Subcutaneous preadipocyte (primary cell): ENCODE results near the gene SMTNL1. TPM values are rescaled to one million over a fixed set of nuclear protein-coding genes. Genes with fewer than 3 reads are reported as not detected.

Source experiments
- small RNA-seq: library from RNA; depleted of rRNA; stranded (forward); fragments of <200 nt; gene quantifications from one replicate; pipeline ENCODE3, GENCODE V24; 2012
- total RNA-seq: library from RNA; depleted of rRNA; stranded (reverse); fragments of >200 nt; gene quantifications from 2 replicates; pipeline ENCODE4 v1.2.3, GENCODE V29; 2012

Gene SMTNL1, protein sequence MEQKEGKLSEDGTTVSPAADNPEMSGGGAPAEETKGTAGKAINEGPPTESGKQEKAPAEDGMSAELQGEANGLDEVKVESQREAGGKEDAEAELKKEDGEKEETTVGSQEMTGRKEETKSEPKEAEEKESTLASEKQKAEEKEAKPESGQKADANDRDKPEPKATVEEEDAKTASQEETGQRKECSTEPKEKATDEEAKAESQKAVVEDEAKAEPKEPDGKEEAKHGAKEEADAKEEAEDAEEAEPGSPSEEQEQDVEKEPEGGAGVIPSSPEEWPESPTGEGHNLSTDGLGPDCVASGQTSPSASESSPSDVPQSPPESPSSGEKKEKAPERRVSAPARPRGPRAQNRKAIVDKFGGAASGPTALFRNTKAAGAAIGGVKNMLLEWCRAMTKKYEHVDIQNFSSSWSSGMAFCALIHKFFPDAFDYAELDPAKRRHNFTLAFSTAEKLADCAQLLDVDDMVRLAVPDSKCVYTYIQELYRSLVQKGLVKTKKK
- not detected in 2 replicates for total RNA-seq

DNA sequence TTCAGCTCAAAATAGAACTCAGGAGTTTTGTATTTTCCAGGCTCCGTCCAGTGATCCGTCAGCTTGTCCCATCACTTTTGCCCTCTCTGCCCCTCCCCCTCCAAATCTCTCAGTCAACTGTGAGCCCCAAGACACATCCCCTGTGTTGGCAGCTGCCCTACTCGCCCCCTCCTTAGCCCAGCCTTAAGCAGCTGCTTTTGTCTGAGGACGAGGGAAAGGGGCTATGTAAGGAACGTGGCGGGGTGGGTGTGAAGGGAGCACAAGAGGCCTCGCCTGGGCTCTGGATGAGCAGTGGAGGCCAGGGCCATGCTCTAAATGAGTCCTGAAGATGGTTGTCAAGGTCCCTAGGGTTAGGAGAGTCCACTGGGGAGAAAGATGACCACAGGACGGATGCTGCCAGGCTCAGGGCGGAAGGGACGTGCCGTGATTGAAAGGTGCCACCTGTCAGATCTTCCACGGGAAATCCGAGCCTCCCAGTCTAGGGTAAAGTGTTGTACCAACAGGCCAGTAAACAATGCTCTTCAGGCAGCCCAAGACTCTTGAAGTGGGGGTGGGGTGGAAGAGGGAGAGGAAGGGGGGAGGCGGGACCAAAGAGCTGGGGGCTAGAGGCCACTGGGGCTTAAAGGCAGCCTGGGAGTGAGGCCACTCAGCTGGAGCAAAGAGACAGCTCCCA lies at the start of gene SMTNL1:
Gene SMTNL1, plus strand, starts transcription at position 649 of the 673 bp plus-strand sequence. CDS start 5,048 bp downstream, outside the sequence.

DNA sequence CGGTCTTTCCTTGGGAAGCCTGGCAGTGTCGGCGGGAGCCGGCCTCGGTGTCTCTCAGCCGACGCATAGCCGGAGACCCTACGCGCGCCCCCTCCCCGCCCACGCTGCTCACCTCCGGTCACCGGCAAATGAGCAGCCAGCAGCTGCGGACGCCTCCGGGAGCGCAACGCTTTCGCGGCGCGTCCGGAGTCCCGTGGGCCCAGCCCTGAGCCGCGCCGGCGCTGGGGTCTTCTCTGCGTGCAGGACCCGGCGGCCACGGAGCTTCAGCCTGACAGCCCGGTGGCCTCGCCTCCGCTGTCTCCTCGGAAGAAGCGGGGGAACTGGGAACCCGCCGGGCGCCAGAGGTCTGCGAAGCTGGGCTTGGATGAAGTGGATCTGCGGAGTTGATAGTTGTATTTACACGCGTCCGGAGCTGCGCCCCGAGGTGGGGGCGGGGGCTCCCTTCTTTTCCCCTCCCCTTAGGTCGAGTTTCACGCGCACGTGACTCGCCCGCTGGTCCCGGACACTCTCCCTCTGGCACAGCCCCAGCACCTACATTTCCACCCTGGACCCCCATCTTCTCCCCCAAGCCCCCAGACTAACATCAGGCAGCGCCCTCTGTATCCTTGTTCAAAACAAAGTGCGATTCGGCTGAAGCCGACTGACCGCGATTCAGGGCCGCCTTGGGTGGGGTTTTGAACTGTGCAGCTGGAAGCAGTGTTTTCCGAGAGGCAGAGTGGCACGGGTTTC lies 21.9 kb upstream of the SMTNL1 start, which contains the start of gene SLC43A1:
Gene SLC43A1, minus strand, starts transcription at position 371 of the 729 bp plus-strand sequence. CDS start 1,591 bp downstream, outside the sequence.

DNA sequence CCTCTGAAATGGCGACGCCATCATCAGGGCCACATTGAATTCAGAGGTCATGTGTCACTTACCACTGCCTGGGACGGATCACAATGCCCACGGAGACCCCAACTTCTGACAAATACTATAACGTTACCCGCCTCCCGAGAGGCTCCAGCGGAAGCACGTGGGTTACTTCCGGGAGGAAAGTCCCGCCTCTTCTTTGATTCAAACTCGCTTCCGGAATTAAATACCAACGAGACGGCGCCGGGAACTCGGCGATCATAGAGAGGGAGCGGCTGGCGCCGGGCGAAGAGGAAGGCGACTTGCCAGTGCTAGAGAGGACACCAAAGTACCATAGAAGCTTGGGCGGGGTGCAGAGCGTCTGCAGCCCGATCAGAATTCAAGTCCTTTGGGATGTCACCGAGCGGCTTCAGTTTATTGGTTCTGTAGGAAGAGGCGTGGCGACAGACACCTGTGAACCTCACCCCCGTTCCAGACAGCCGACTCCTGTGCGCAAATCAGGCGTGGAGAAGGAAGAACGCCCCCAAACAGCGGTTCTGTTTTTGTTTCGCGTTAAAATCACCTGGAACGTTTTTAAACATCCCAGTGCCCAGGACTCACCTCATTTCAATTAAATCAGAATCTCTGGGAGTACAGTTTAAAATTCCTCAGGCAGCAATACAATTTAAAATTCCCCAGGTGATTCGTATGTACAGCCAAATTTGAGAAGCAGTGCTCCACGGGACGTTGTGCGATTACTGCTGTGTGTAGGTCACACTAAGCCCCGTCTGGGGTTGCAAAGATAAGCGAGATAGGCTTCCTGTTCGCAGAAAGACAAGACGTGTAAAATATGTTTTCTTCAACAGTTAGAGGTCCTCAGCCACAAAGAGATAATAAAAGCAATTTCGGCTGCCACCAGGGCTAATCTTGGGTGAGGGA lies 6.5 kb upstream of the SMTNL1 start, which contains the start of gene TIMM10:
Gene TIMM10, minus strand, starts transcription at position 159 of the 912 bp plus-strand sequence. CDS start 565 bp downstream, outside the sequence.

DNA sequence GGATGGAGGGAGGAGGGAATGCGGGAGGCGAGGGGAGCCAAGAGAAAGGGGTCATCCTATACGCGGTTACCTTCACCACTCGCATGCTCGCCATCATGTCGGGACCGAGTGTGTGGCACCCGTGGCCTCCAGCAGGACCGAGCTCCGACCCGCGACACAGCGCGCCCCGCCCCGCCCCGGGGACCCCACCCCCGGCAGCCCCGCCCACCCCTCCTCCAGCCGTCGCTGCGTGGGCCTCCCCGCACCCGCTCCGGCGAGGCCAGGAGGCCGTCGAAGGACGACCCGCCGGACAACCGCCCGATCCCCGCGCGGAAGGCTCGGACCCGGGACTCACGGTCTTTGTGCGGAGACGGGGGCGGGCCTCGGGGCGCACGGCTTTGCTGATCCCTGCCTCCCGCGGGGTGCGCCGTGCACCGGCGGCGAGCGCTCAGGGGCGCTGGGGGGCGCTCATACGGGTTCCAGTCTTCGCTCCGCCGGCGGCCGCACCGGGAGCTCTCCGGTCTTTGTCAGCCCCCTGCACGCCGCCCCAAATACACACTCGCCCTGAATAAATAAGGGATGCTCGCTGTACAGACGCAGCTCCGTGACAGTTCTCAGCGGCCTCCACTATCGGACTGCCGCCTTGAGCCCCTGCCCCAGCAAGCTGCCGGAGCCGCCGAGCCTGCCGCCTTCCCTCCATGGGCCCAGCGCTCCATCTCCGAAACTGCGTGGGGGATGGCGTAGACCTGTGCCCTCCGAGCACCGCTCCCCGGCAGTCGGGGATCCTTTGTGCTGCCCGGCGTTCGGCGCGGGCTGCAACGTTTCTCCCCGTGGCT lies 30.3 kb downstream of the SMTNL1 start, which contains the start of gene UBE2L6:
Gene UBE2L6, minus strand, starts transcription at position 158 of the 815 bp plus-strand sequence. Its CDS starts 61 bp downstream, at position 97.

DNA sequence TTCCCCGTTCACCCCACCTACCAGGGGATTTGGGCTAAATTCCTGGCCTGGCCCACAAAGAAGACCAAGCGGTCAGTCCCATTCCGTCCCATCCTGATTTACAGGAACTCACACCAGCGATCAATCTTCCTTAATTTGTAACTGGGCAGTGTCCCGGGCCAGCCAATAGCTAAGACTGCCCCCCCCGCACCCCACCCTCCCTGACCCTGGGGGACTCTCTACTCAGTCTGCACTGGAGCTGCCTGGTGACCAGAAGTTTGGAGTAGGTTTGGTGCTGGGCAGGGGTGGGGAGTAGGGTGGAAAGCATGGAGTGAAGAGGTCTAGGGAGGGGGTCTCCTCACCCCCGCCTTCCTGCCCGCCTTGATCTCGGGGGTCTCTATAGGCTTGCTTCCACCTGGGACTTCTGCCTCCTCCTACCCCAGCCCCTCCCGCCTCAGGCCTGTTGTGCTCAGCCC lies 60.1 kb downstream of the SMTNL1 start, which contains the start of gene SERPING1:
Gene SERPING1, plus strand, starts transcription at position 225 of the 455 bp plus-strand sequence. CDS start 586 bp downstream, outside the sequence.

Small RNAs within 50 kb of the gene (small RNA-seq; reads per million reads assigned to genes)
- gene RN7SL605P = not detected

Other genes starting within 250 kb of the SMTNL1 start
- 72.5 and 73.9 TPM in 2 replicates for gene TNKS1BP1, start 212.6 kb upstream of the SMTNL1 start, total RNA-seq
- gene SSRP1, start 201.7 kb upstream of the SMTNL1 start, total RNA-seq = 82.7 and 106 TPM in 2 replicates
- gene P2RX3, start 199.2 kb upstream of the SMTNL1 start, total RNA-seq = not detected in 2 replicates
- gene PRG3, start 156.4 kb upstream of the SMTNL1 start, total RNA-seq = not detected in 2 replicates
- gene PRG2, start 146.9 kb upstream of the SMTNL1 start, total RNA-seq = not detected in 2 replicates
- 172 and 210 TPM in 2 replicates for gene SLC43A3, start 110.5 kb upstream of the SMTNL1 start, total RNA-seq
- 0.39 and 1.5 TPM in 2 replicates for gene RTN4RL2, start 77.1 kb upstream of the SMTNL1 start, total RNA-seq
- 24.6 and 27.4 TPM in 2 replicates for gene SLC43A1, start 21.9 kb upstream of the SMTNL1 start, total RNA-seq
- 30.9 and 33.4 TPM in 2 replicates for gene TIMM10, start 6.8 kb upstream of the SMTNL1 start, total RNA-seq
- 53.0 and 104 TPM in 2 replicates for gene UBE2L6, start 30.1 kb downstream of the SMTNL1 start, total RNA-seq
- gene SERPING1, start 60.1 kb downstream of the SMTNL1 start, total RNA-seq = 6.5 and 48.9 TPM in 2 replicates
- gene YPEL4, start 112.3 kb downstream of the SMTNL1 start, total RNA-seq = 0.39 and 0.73 TPM in 2 replicates
- 17.6 and 20.9 TPM in 2 replicates for gene CLP1, start 120.2 kb downstream of the SMTNL1 start, total RNA-seq
- gene ZDHHC5, start 130.5 kb downstream of the SMTNL1 start, total RNA-seq = 38.2 and 56.1 TPM in 2 replicates
- gene MED19, start 174.6 kb downstream of the SMTNL1 start, total RNA-seq = 13.6 and 14.5 TPM in 2 replicates
- gene TMX2, start 175.0 kb downstream of the SMTNL1 start, total RNA-seq = 67.2 and 80.3 TPM in 2 replicates
- 49.5 and 65.0 TPM in 2 replicates for gene SELENOH, start 203.9 kb downstream of the SMTNL1 start, total RNA-seq
- not detected in 2 replicates for gene BTBD18, start 214.2 kb downstream of the SMTNL1 start, total RNA-seq
- gene CTNND1, start 224.2 kb downstream of the SMTNL1 start, total RNA-seq = 81.6 and 98.1 TPM in 2 replicates